ENCODE measurements around the gene CCDC187.

DNA sequence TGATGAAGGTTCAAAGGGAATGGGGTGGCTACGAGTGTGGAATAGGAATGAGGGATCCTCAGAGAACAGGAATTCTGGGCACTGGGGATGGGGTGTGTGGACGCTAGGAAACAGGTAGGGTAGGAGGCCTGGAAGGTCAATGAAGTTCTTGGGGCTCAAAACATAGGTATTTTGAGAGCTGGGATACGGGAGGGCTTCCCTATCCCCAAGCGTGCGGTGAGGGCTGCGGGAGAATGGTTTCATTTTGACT lies 59.0 kb downstream of the CCDC187 start:
- TF ChIP-seq, protein P1, sequence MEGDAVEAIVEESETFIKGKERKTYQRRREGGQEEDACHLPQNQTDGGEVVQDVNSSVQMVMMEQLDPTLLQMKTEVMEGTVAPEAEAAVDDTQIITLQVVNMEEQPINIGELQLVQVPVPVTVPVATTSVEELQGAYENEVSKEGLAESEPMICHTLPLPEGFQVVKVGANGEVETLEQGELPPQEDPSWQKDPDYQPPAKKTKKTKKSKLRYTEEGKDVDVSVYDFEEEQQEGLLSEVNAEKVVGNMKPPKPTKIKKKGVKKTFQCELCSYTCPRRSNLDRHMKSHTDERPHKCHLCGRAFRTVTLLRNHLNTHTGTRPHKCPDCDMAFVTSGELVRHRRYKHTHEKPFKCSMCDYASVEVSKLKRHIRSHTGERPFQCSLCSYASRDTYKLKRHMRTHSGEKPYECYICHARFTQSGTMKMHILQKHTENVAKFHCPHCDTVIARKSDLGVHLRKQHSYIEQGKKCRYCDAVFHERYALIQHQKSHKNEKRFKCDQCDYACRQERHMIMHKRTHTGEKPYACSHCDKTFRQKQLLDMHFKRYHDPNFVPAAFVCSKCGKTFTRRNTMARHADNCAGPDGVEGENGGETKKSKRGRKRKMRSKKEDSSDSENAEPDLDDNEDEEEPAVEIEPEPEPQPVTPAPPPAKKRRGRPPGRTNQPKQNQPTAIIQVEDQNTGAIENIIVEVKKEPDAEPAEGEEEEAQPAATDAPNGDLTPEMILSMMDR (IDR thresholded peaks at IDR 0.05) = no peak
- no peak for TF ChIP-seq POLR2A (IDR thresholded peaks at IDR 0.05)

All from body of pancreas (tissue), 4 donors.